ENCODE results near the gene TNS3. TPM values are rescaled to one million over a fixed set of nuclear protein-coding genes. Genes with fewer than 3 reads are reported as not detected.

TNS3 gene
- total RNA-seq, 1 donor from 2014 or later: 452 TPM

DNA sequence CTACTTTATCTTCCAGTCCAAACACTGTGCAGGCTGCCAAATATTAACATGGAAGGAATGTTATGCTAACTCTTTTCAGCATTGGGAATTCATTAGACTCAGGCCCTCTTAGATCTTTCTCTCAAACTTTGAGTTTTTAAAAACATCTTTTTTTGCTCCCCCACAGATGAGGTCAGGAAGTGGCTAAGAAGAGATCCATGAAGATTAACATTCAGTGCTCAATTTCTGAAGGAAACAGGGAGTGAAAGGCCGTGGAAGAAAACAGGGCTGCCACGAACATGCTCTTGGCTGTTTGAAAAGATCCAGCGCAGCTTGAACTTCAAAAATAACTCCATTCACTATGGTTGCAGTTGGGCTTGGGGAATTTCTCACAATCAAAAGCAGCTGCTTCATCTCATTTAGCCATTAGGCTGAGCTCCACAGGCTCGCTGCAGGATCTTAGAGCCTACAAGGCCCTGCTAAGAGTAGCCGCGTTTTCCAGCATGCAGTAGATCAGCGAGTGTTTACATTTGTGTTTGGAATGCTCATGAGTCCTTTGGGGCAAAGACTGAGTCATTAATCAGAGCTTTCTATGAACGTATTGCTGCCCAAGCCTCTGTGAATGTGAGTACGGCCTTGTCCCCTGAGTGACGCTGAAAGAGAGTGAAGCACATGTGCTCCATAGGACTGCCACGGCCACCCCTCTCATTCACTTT, 41.2 kb upstream of the TNS3 start:
- Mint-ChIP-seq H3K4me3 (no peak overlapping the region), H3K9me3 (no peaks in the 10 kb centered on the region), H3K36me3 (no peaks in the 10 kb centered on the region), H3K27ac (peak overlapping the region; percentile 95), H3K27me3 (ENCODE audit: low read depth) (no peaks in the 10 kb centered on the region), H3K4me1 (peaks cover 47% of the 10 kb centered on the region)
- peak in 1 of 2 experiments; percentile 52 for DNase-seq (ENCODE audit: low spot score in 2 of 2, unreplicated experiment in 2 of 2)
- TF ChIP-seq, protein P1, sequence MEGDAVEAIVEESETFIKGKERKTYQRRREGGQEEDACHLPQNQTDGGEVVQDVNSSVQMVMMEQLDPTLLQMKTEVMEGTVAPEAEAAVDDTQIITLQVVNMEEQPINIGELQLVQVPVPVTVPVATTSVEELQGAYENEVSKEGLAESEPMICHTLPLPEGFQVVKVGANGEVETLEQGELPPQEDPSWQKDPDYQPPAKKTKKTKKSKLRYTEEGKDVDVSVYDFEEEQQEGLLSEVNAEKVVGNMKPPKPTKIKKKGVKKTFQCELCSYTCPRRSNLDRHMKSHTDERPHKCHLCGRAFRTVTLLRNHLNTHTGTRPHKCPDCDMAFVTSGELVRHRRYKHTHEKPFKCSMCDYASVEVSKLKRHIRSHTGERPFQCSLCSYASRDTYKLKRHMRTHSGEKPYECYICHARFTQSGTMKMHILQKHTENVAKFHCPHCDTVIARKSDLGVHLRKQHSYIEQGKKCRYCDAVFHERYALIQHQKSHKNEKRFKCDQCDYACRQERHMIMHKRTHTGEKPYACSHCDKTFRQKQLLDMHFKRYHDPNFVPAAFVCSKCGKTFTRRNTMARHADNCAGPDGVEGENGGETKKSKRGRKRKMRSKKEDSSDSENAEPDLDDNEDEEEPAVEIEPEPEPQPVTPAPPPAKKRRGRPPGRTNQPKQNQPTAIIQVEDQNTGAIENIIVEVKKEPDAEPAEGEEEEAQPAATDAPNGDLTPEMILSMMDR (IDR thresholded peaks at IDR 0.05; ENCODE audit: unreplicated experiment): no peak

DNA sequence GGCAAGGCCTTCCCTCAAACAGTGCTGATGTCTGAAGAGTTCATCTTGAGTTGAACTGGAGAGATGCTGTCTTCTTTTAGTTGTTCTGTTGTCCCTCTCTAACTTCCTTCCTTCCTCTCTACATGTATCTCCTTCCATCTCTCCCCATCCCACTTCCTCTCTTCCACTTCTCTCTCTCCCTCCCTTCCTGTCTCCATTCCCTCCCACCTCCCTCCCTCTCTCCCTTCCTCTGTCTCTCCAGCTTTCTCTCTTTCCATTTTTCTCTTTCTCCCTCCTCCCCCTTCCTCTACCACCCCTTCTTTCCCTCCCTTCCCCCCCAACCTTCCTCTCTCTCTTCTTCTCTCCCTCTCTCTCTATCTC, 40.7 kb upstream of the TNS3 start:
- no peaks in the 10 kb centered on the region for H3K27me3 Mint-ChIP-seq (ENCODE audit: low read depth)
- H3K36me3 Mint-ChIP-seq: no peaks in the 10 kb centered on the region
- DNase-seq (ENCODE audit: low spot score in 2 of 2, unreplicated experiment in 2 of 2): no peak
- no peak overlapping the region for H3K4me3 Mint-ChIP-seq
- peak overlapping the region; percentile 95 for H3K27ac Mint-ChIP-seq
- TF ChIP-seq, protein P1 (IDR thresholded peaks at IDR 0.05; ENCODE audit: unreplicated experiment): no peak
- peaks cover 44% of the 10 kb centered on the region for H3K4me1 Mint-ChIP-seq
- H3K9me3 Mint-ChIP-seq: no peaks in the 10 kb centered on the region

DNA sequence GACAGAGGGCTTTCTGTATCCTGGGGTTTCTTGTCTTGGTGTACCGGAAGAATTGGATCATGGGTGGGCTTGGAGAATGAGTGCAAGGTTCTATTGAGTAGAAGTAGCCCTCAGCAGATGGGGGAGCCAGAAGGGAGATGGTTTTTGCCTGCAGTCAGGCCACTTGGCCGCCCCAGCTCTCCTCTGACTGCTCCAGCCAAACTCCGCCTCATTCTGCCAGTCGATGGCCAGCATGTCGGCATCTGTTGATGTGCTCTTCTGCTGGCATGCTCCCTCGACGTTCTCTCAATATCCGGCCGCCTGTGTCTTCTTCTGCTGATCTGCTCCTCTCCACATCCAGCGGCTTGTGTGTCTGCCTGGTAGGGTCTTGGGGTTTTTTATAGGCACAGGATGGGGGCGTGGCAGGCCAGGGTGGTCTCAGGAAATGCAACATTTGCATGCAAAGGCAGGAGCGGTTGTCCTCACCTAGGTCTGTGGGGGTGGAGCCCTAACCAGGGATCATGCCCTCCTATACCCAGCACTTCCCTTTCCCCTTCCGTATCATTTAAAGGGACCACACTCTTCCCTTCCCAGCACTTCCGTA, 40.2 kb upstream of the TNS3 start:
- Mint-ChIP-seq H3K9me3 (no peaks in the 10 kb centered on the region), H3K4me3 (no peak overlapping the region), H3K4me1 (peaks cover 39% of the 10 kb centered on the region), H3K36me3 (no peaks in the 10 kb centered on the region), H3K27me3 (ENCODE audit: low read depth) (no peaks in the 10 kb centered on the region), H3K27ac (peak overlapping the region; percentile 95)
- TF ChIP-seq, protein P1 (IDR thresholded peaks at IDR 0.05; ENCODE audit: unreplicated experiment): no peak
- DNase-seq (ENCODE audit: low spot score in 2 of 2, unreplicated experiment in 2 of 2): no peak

DNA sequence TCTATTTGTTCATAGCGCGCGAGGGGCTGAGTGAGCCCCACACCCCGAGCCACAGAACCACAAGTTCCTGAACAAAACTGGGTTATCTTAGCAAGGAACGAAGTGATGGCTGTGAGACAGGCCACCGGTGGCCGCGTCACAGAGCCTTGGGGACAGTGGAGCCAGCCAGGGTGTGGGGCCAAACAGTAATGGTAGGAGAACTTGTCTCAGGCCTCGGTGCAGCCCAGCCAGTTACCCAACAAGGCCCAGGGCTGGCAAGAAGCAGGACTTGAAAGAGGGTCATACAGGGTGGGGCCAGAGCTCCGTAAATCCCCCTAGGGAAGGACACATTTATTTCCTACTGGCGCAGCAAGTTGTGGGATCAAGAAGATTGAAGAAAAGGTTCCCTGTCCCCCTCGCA, 39.4 kb upstream of the TNS3 start:
- Mint-ChIP-seq H3K27me3 (ENCODE audit: low read depth) (no peaks in the 10 kb centered on the region), H3K4me1 (peaks cover 39% of the 10 kb centered on the region), H3K27ac (peak overlapping the region; percentile 95), H3K36me3 (no peaks in the 10 kb centered on the region), H3K9me3 (no peaks in the 10 kb centered on the region), H3K4me3 (no peak overlapping the region)
- TF ChIP-seq, protein P1 (IDR thresholded peaks at IDR 0.05; ENCODE audit: unreplicated experiment): no peak
- DNase-seq (ENCODE audit: low spot score in 2 of 2, unreplicated experiment in 2 of 2): no peak

DNA sequence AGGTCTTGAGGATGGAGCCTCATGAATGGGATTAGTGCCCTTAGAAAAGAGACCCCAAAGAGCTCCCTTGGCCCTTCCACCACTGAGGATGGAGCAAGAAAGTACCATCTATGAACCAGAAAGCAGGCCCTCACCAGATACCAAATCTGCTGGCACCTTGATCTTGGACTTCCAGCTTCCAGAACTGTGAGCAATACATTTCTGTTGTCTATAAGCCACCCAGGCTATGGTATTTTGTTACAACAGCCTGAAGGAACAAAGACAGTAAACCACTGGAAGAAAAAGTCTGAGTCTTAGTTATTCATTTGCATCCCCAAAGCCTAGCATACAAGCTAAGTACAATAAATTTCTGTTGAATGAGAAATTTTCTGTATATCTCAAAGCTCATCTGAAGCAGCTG, 37.9 kb upstream of the TNS3 start:
- H3K4me3 Mint-ChIP-seq: no peak overlapping the region
- H3K36me3 Mint-ChIP-seq: no peaks in the 10 kb centered on the region
- H3K4me1 Mint-ChIP-seq: peaks cover 29% of the 10 kb centered on the region
- TF ChIP-seq, protein P1 (IDR thresholded peaks at IDR 0.05; ENCODE audit: unreplicated experiment): no peak
- H3K27ac Mint-ChIP-seq: no peak overlapping the region
- H3K9me3 Mint-ChIP-seq: no peaks in the 10 kb centered on the region
- no peak for DNase-seq (ENCODE audit: low spot score in 2 of 2, unreplicated experiment in 2 of 2)
- no peaks in the 10 kb centered on the region for H3K27me3 Mint-ChIP-seq (ENCODE audit: low read depth)

All from mesothelial cell of epicardium (in vitro differentiated cells).